Astrocyte of the cerebellum (primary cell): ENCODE results near the gene ALB.

Source experiments
- DNase-seq: peaks from one replicate; pipeline ENCODE4 v3.0.0-alpha.2; 2011; ENCODE audit warnings: low read depth
- H3K4me3 ChIP-seq: 2 replicates; pipeline ENCODE4 v1.5.1; 2011; ENCODE audit warnings: mild to moderate bottlenecking, low read depth, low read length, moderate library complexity
- in situ Hi-C: cut with HindIII; loops from 2 replicates; pipeline ENCODE4 v1.10.0; 2017; ENCODE audit warnings: low sequenced_read_pairs
- TF ChIP-seq, protein P1 (sequence below): IDR thresholded peaks from 2 replicates; pipeline ENCODE4 v1.5.1; 2012; ENCODE audit warnings: low read length, low read depth, moderate library complexity, mild to moderate bottlenecking; ENCODE audit errors: missing control alignments

The ALB gene

DNA sequence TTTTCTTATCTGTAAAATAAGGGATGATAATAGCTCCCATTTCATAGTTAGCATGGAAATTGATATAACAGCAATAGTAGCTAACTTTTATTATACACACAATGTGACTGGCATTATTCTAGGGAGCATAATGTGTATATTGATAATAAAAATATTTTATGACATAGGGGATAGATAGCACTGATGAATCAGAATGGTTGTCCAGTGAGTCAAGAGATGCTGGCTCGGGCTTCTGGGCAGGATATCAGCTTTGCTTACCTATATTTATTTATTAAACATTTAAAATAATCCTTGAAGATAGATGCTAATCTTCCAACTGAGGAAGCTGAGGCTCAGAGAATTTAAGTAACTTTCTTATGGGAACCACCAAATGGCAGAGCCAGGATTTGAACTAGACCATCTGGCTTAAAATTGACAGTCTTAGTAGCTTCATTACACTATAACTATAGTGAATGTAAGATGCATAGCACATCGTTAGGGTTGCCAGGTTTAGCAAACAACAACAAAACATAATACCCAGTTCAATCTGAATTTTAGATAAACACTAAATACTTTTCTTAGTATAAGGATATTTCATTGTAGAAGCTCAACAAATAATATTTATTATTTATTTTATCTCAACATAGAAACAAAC is 34.6 kb downstream of the ALB start:
- in situ Hi-C loops, result no loop called here
- DNase-seq, result no peak
- H3K4me3 ChIP-seq, result no peak overlapping the region
- TF ChIP-seq, protein P1, sequence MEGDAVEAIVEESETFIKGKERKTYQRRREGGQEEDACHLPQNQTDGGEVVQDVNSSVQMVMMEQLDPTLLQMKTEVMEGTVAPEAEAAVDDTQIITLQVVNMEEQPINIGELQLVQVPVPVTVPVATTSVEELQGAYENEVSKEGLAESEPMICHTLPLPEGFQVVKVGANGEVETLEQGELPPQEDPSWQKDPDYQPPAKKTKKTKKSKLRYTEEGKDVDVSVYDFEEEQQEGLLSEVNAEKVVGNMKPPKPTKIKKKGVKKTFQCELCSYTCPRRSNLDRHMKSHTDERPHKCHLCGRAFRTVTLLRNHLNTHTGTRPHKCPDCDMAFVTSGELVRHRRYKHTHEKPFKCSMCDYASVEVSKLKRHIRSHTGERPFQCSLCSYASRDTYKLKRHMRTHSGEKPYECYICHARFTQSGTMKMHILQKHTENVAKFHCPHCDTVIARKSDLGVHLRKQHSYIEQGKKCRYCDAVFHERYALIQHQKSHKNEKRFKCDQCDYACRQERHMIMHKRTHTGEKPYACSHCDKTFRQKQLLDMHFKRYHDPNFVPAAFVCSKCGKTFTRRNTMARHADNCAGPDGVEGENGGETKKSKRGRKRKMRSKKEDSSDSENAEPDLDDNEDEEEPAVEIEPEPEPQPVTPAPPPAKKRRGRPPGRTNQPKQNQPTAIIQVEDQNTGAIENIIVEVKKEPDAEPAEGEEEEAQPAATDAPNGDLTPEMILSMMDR, result no peak

DNA sequence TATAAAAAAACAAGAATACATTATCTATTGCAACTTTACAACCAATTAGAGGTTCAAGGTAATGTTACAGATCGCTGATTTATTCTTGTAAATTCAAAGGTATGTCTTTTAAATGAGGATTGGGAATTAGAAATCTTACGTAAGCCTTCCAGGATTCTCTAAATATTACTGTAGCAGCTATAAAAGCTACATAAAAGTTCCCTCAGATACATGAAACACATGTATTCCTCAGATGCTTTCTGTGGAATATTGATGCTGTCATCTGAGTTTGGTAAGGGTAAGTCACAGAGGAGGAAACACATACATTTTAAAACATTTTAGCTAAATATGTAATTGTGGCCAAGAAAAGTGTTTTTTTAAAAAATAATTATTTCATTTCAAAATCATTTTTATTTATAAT is 35.4 kb downstream of the ALB start:
- TF ChIP-seq, protein P1, result no peak
- in situ Hi-C loops, result no loop called here
- no peak overlapping the region for H3K4me3 ChIP-seq
- no peak for DNase-seq

DNA sequence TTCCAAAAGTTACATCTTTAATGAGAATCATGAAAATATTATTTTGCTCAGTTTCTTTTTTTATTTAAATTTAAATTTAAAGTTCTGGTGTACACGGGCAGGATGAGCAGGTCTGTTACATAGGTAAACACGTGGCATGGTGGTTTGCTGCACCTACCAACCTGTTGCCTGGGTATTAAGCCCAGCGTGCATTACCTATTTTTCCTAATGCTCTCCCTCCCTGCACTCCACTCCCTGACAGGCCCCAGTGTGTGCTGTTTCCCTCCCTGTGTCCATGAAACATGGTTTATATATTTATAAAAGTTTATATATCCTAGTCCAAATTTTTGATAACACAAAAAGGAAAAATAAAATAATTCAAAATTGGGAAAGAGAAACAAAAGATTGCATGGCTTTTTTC is 35.9 kb downstream of the ALB start:
- DNase-seq, result no peak
- TF ChIP-seq, protein P1, result no peak
- H3K4me3 ChIP-seq, result no peak overlapping the region
- in situ Hi-C loops, result no loop called here

DNA sequence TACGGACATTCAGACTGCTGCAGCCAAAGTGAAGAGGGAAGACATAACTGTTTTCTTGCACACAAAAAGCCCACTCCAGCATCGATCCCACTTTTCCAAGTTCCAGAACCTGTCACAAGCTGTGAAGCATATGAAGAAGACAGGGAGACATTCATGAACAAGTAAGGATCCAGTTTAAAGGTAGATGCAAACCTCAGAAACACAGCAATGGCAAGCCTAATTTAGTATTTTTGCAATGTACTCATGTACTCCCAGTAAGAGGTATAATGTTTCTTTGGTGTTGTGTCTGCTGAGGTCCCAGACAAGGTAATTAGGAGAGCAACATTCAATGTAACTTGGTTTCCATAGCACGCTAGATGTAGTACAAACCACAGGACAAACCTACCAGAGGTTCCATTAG is 36.6 kb downstream of the ALB start:
- TF ChIP-seq, protein P1, result no peak
- in situ Hi-C loops, result no loop called here
- no peak for DNase-seq
- no peak overlapping the region for H3K4me3 ChIP-seq

DNA sequence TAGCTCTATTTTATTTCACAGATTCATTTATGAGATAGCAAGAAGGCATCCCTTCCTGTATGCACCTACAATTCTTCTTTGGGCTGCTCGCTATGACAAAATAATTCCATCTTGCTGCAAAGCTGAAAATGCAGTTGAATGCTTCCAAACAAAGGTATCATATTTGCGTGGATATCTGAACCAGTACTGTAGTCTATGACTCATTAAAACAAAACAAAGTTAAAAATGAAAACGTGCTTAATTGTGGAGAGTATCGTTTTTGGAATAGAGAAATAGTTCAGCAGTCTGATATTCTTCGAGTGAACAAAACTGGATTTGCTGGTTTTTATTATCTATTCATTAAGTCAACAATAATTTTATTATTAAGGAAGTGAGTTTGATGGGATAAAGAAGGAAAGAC is 38.2 kb downstream of the ALB start:
- in situ Hi-C loops, result no loop called here
- DNase-seq, result no peak
- no peak overlapping the region for H3K4me3 ChIP-seq
- TF ChIP-seq, protein P1, result no peak

DNA sequence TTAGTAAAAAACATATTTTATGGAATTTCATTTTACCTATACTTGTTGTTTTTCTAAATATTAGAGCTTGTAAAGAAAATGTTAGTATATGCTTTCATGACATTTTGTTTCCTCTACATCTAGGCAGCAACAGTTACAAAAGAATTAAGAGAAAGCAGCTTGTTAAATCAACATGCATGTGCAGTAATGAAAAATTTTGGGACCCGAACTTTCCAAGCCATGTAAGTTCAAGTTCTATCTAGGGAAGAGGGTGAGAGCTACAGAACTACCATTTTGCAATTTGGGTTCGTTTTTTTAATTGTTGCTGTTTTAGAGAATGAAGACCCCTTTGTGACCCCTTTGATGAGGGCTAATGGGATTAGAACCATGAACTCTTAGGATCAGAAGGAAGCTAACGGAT is 39.1 kb downstream of the ALB start:
- TF ChIP-seq, protein P1, result no peak
- H3K4me3 ChIP-seq, result no peak overlapping the region
- no peak for DNase-seq
- in situ Hi-C loops, result no loop called here
